WI38 (cell line): ENCODE results near the gene FAF1.

Experiments used
- H3K4me3 ChIP-seq: 2 replicates; pipeline ENCODE4 v1.5.1; 2011; ENCODE audit warnings: low read depth, mild to moderate bottlenecking, control low read depth, low read length
- TF ChIP-seq, protein P1 (sequence below): IDR thresholded peaks from 2 replicates; pipeline ENCODE4 v1.5.1; 2012; ENCODE audit warnings: low read depth, mild to moderate bottlenecking, control low read depth, low read length

The FAF1 gene

DNA sequence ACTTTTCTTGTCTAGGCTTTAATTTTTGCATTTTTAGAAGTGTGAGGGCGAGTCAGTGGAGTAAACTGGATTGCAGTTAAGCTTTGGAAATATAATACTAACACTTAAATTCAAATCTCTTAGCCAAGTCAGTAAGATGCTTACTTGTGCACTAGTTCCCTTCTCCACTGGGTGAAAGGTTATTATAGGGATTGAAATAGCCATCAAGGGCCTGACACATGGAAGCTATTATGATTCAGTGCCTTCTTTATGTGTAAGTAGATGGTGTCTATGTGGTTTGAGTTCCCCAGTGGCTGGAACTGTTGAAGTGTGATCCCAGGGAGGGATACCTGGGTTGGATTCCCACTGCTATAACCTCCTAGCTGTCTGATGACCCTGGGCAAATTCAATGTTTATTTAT lies 512.1 kb downstream of the FAF1 start:
- TF ChIP-seq, protein P1, sequence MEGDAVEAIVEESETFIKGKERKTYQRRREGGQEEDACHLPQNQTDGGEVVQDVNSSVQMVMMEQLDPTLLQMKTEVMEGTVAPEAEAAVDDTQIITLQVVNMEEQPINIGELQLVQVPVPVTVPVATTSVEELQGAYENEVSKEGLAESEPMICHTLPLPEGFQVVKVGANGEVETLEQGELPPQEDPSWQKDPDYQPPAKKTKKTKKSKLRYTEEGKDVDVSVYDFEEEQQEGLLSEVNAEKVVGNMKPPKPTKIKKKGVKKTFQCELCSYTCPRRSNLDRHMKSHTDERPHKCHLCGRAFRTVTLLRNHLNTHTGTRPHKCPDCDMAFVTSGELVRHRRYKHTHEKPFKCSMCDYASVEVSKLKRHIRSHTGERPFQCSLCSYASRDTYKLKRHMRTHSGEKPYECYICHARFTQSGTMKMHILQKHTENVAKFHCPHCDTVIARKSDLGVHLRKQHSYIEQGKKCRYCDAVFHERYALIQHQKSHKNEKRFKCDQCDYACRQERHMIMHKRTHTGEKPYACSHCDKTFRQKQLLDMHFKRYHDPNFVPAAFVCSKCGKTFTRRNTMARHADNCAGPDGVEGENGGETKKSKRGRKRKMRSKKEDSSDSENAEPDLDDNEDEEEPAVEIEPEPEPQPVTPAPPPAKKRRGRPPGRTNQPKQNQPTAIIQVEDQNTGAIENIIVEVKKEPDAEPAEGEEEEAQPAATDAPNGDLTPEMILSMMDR, result no peak

DNA sequence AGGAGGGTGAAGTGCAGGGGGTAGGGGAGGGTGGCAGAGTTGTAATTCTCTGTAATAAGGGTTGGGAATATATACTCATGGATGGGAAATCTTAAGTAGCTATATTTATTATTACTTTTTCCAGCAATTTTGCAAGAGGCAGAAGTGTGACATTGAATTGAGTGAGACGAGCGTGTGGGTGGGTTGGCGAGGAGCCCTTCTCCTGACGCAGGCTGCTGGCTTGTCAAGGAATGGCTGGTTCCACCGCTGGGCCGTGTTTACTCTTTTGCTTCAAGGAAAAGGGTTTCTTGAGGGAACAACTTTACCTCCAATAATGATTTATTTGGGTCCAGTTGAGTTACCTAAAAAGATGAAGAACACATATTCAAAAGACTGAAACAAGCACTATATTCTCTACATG lies 518.9 kb downstream of the FAF1 start:
- TF ChIP-seq, protein P1, result no peak
- H3K4me3 ChIP-seq, result no peak overlapping the region

More for the DNA sequence above, 512.1 kb downstream of the FAF1 start:
- H3K4me3 ChIP-seq, result no peak overlapping the region

DNA sequence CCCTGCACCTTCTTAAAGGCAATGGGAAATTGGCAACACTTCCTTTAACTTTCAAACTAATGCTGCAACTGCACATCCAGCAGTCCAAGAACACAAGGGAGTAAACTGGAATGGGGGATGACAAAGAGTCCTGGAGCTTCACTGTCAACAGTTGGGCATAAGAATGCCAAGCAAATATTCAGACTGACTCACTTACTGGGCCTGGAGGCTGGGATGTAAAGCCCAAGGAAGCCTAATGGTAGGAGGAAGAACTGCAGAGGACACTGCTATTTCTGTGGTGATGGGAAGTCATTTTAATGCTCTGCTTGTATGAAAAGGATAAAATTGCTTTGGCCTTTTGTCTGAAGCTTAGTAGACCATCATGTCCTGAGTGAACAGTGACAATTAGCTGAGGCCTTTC lies 521.1 kb downstream of the FAF1 start:
- no peak overlapping the region for H3K4me3 ChIP-seq
- TF ChIP-seq, protein P1, result peak; percentile 25; the same call in 1 of the 2 replicates

DNA sequence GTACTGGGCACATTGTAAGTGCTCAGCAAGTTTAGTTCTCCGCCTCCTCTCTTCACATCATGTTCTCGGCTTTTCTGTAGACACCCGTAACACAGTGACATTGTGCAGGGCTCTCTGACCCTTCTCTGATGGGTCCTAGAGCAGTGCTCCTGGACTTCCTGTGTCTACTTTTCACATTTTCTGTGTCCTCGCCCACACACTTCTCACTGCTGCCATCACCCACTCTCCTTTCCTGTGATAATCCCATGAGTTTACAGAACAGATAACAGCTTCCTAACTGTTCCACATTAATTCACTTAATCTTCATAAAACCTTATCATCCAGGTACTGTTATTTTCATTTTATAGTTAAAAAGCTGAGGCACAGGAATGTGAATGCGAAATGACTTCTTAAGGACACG lies 523.6 kb downstream of the FAF1 start:
- no peak overlapping the region for H3K4me3 ChIP-seq
- TF ChIP-seq, protein P1, result no peak

DNA sequence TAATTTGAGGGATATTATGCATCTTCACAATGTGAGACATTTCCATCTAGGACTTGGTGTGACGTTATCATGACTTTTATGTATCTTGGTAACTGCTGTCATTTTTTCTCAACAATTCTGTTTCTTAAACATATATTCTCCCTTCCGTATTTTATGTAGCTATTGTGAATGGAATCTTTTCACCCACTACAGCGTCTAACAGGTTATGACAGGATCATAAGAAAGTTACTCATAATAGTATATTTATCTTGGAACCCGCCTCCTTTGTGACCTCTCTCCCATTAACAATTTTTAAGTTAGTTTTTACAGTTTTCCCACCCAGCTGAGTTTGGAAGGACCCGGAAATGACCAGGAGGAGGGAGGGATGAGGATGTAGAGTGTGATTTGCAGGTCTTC lies 530.1 kb downstream of the FAF1 start:
- TF ChIP-seq, protein P1, result no peak
- H3K4me3 ChIP-seq, result no peak overlapping the region; the same call in 1 of the 2 replicates

- no peak overlapping the region for H3K4me3 ChIP-seq
- TF ChIP-seq, protein P1, result no peak
Observed at GRCh38 chr1:50427818-50428779, 532.0 kb downstream of the FAF1 start.
